Liver (tissue), 3 donors: ENCODE results near the gene PDLIM3.

Experiments
- ATF3 ChIP-seq: IDR thresholded peaks from 2 replicates; pipeline ENCODE4 v1.6.1; 2016; ENCODE audit warnings: antibody characterized with exemption
- CTCF ChIP-seq: fragments of 150-350 bp; IDR thresholded peaks from 2 replicates; pipeline ENCODE4 v1.5.1; 2017; ENCODE audit warnings: improper control_type of control experiment, low read depth, low read length; ENCODE audit not compliant: missing input control
- FOXA2 ChIP-seq: IDR thresholded peaks from 2 replicates; pipeline ENCODE4 v1.6.1; 2016; ENCODE audit warnings: antibody characterized with exemption
- GABPA ChIP-seq, 2 donors: IDR thresholded peaks in 1 of 2; conservative IDR thresholded peaks in 1 of 2; 2 replicates each; pipeline ENCODE4 v1.6.1; 2016; ENCODE audit warnings: antibody characterized with exemption in 2 of 2, mild to moderate bottlenecking in 1 of 2, moderate library complexity in 1 of 2
- JUND ChIP-seq, 2 donors: IDR thresholded peaks; 2 replicates each; pipeline ENCODE4 v1.6.1; 2016; ENCODE audit warnings: antibody characterized with exemption in 2 of 2
- MAX ChIP-seq: IDR thresholded peaks from 2 replicates; pipeline ENCODE4 v1.6.1; 2016; ENCODE audit warnings: antibody characterized with exemption
- NR2F2 ChIP-seq: IDR thresholded peaks from 2 replicates; pipeline ENCODE4 v1.6.1; 2016; ENCODE audit warnings: antibody characterized with exemption
- RXRA ChIP-seq, 2 donors: IDR thresholded peaks; 2 replicates each; pipeline ENCODE4 v1.6.1; 2017 to 2018; ENCODE audit warnings: antibody characterized with exemption in 2 of 2, mild to moderate bottlenecking in 1 of 2
- TAF1 ChIP-seq: conservative IDR thresholded peaks from 2 replicates; pipeline ENCODE4 v1.6.1; 2016; ENCODE audit warnings: antibody characterized with exemption, mild to moderate bottlenecking
- YY1 ChIP-seq: IDR thresholded peaks from 2 replicates; pipeline ENCODE4 v1.6.1; 2016; ENCODE audit warnings: antibody characterized with exemption, mild to moderate bottlenecking
- TF ChIP-seq, protein P1 (sequence below): IDR thresholded peaks from 2 replicates; pipeline ENCODE4 v1.6.1; 2016; ENCODE audit warnings: antibody characterized with exemption, mild to moderate bottlenecking
- donor health status: healthy.
- donor health status: healthy.

DNA sequence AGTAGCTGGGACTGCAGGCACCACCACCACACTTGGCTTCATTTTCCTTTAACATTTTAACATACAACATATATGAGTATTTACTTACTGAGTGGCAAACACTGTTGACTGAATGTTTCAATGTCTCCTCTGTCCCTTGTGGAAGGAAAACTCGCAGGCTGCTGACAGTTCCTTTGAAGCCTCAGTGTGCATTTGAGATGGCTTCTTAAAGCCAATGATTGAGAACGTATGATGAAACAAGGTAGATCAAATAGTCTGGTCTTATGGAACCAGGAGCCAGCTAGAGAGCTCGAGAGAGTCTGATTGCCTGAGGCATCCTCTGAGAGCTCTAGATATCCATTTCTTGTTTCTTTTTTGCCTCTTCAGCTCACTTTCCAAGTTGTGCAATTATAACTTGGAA, 43.0 kb upstream of the PDLIM3 start:
- TF ChIP-seq CTCF, result no peak
- TF ChIP-seq FOXA2, result no peak
- no peak for TF ChIP-seq MAX
- TF ChIP-seq ATF3, result no peak
- TF ChIP-seq, protein P1, sequence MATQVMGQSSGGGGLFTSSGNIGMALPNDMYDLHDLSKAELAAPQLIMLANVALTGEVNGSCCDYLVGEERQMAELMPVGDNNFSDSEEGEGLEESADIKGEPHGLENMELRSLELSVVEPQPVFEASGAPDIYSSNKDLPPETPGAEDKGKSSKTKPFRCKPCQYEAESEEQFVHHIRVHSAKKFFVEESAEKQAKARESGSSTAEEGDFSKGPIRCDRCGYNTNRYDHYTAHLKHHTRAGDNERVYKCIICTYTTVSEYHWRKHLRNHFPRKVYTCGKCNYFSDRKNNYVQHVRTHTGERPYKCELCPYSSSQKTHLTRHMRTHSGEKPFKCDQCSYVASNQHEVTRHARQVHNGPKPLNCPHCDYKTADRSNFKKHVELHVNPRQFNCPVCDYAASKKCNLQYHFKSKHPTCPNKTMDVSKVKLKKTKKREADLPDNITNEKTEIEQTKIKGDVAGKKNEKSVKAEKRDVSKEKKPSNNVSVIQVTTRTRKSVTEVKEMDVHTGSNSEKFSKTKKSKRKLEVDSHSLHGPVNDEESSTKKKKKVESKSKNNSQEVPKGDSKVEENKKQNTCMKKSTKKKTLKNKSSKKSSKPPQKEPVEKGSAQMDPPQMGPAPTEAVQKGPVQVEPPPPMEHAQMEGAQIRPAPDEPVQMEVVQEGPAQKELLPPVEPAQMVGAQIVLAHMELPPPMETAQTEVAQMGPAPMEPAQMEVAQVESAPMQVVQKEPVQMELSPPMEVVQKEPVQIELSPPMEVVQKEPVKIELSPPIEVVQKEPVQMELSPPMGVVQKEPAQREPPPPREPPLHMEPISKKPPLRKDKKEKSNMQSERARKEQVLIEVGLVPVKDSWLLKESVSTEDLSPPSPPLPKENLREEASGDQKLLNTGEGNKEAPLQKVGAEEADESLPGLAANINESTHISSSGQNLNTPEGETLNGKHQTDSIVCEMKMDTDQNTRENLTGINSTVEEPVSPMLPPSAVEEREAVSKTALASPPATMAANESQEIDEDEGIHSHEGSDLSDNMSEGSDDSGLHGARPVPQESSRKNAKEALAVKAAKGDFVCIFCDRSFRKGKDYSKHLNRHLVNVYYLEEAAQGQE, result no peak
- TF ChIP-seq NR2F2, result no peak
- TF ChIP-seq TAF1, result no peak
- TF ChIP-seq RXRA (IDR thresholded peaks at IDR 0.05), result no peak
- no peak for TF ChIP-seq JUND (IDR thresholded peaks at IDR 0.05)
- no peak for TF ChIP-seq GABPA (IDR thresholded peaks at IDR 0.05 in 1 of 2, conservative IDR thresholded peaks at IDR 0.05 in 1 of 2)
- no peak for TF ChIP-seq YY1
